Measurements from ENCODE around the gene DCDC1.
A peak's percentile ranks its signal among the peaks of the same experiment; 100 is the strongest.

Gene DCDC1

DNA sequence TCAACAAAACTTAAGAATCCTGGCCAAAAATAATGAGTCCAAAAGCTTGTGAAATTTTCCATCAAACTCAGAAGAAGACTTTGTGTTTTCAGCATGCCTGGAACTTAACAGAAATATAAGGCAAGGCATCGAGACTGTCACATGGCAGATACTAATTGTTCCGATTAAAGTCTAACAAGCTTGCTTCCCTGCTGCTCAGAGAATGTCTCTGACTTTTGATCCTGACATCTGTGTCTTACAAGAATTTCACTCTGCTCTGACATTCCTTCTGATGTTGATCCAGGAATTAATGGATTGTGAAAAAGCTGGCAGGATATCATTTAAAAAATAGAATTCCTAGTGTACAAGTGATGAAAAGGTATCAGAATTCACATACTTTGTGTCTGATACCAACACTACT is 170.2 kb downstream of the DCDC1 start:
- no peak for DNase-seq

DNA sequence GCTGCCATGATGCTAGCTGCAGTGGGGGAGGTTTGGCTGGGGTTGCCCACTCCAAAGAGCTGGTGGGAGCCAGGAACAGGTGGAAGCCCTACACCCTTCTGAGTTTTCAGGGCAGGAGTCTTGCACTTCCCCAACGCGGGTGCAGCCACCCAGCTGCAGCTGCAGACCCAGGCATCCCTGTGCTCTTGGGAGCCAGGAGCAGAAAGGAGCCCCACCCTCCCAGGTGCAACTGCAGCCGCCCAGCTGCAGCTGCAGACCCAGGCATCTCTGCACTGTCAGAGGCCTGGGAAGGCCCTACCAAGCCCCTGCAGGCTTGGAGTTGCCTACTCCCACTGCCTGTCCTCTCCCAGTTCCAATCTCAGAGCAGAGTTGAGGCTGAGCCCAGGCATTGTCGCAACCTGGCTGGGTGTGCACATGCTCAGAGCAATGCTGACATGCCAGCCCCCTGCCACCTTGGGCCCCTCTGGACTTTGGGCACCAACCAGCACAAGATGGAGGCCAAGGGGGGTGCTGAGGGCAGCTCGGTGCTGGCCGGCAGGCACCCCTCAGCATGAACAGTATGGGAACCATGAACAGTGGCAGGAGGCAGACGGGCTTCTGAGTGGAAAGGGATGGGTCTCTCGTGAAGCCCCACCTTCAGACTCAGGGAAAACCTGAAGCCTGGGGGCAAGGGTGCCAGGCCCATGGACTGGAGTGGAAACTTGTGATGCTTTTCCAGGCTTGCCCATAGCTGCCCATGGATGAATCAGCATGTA is 195.4 kb downstream of the DCDC1 start:
- no peak for DNase-seq

GRCh38 chr11:31160504-31161422 is 208.8 kb downstream of the DCDC1 start:
- no peak for DNase-seq

- no peak for DNase-seq
Measured at GRCh38 chr11:31150841-31151240, 218.7 kb downstream of the DCDC1 start.

GRCh38 chr11:31150011-31150410 is 219.5 kb downstream of the DCDC1 start:
- DNase-seq = no peak

DNA sequence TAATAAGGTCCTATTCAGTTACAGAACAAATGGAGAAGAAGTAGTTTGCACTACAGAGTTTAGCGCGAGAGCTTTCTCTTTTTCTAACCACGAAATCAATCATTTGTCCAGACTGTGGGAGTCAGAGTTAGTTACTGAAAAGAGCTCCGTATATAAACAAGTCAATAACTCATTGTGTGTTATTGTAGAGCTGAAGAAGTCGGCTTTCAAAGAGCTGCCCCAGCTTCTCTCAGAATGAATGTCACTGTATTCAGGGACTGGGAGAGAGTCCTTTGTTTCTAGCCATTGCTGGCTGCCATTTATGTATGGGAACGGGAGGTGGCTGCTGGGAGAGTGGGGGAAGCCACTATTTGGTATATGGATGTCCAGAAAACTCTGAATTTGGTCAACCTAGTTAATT is 227.8 kb downstream of the DCDC1 start:
- no peak for DNase-seq

DNA sequence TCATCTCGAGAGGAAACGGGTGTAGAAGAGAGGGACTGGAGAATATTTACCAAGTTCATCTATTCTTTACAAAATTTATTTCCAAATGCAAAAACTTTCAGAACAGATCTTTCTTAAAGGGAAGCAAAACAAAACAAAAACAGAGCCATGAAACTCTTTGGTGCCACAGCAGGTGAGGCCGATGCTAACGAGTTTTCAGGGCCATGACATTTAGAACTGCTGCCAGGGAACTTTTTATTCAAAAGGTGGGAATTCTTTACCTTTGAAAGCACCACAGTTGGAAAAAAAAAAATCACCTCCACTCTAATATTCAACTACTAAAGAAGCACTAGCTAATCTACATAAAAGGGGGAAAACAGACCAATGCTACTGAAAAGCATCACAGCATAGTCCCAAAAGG is 230.1 kb downstream of the DCDC1 start:
- DNase-seq = no peak

- no peak for DNase-seq
Measured at GRCh38 chr11:31132531-31133421, 236.8 kb downstream of the DCDC1 start.

GRCh38 chr11:31131760-31132159 is 237.8 kb downstream of the DCDC1 start:
- DNase-seq = no peak

GRCh38 chr11:31127290-31127689 is 242.2 kb downstream of the DCDC1 start:
- no peak for DNase-seq

GRCh38 chr11:31120428-31120827 is 249.1 kb downstream of the DCDC1 start:
- DNase-seq = no peak

DNA sequence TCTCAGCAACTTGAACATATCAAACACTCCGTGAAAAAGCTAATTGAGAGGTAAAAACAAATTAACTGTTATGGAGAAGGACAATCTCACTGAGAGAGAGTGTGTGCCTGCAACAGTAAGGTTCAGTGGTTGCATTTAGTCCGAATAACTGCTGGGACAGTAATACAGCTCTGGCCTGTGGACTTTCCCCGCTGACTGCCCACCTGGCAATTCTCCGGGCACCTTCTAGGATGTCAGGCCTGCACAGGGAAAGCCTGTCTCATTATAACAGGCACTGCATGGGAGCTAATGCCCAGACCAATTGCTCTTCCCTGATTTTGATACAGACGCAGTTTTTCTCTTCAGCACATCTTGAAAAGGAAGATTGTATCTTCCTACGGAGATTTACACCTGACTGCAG is 251.0 kb downstream of the DCDC1 start:
- DNase-seq = no peak

DNA sequence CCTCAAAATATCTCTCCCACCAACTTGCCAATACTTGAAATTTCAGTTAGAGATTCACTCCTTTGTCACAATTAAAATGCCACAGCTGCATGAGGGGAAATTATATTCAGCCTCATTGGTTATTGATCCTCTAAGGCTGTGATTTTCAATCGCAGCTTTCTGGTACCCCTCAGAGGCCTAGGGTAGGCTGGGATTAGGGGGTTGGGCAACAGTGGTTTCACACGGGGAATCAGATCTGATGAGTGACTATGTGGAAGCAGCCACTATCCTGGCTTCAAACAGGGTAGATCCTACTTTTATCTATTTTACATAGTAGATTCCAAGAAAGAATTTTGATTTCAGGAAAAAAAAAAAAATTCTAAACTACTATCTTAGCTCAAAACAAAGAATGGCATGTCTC is 252.5 kb downstream of the DCDC1 start:
- DNase-seq = no peak

DNA sequence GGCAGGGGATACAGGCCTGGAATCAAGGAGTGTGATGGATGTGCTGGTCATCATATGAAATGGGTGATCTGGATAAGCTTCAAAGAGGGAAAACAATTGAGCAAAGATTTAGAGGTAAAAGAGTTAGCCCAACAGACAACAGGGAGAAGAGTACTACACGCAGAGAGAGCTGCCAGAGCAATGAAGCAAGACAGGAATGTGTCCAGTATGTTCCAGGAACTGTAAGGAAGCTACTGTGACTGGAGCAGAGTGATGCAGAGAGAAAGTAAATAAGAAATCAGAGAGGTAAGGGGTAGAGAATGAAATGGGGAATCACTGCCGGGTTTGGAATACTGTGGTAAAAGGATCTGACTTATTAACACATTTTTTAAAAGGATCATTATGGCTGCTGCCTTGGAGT is 255.1 kb downstream of the DCDC1 start:
- DNase-seq = no peak

- no peak for DNase-seq
Measured at GRCh38 chr11:31110830-31111229, 258.7 kb downstream of the DCDC1 start.

GRCh38 chr11:31109446-31109845 is 260.1 kb downstream of the DCDC1 start:
- no peak for DNase-seq

DNA sequence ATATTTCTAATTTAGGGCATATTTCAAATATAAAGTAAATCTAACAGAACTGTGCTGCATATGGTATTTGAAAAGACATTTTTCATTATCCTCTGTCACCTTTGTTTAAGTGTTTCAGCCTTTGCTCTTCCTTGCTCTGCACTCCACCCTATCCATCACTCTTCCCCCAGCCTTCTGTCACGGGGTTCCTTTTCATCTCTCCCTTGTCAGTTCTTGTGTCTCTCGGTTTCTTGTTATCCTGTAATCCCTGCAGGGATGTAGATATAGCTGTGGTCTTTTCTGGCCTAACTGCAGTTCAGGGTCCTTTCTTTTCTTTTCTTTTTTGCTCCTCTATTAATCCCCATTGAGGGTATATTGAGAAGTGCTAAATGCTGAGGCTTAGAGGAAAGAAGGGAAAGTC is 261.9 kb downstream of the DCDC1 start:
- no peak for DNase-seq

GRCh38 chr11:31106968-31107576 is 262.5 kb downstream of the DCDC1 start:
- peak; percentile 13 for DNase-seq

DNA sequence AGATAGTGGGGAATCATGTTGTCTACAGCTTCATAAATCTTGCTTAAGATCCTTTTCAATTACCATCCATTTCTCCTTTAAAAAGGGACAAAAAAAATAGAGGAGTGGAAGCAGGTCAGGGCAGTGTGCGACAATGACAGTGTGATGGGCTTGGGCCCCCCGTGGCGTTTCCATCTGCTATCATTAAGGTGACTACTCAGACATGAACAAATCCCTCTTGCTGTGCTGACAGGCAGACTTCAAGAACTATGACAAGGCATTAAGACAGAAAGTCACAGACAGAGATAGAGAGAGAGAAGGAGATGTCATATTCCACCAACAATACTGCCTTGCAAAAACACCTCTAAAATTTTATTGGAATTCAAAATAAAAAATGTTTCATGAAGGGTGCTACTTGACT is 263.2 kb downstream of the DCDC1 start:
- no peak for DNase-seq

DNA sequence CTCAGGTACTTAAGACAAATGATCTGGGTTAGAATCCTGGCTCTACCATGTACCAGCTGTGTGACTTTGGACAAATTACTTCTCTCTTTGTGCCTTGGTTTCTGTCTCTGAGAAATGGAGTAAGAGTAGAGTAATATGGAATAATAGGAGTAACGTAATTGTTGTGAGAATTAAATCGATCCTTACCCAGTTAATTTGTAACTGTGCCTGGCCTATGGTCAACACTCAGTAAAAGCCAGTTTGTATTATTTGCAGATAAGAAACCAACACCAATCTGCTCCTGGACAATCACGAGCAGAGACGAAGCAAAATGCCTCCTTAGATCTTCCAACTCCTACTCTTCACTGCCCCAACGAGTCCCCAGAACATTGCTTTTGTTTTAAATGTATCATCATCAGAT is 266.7 kb downstream of the DCDC1 start:
- DNase-seq = no peak

DNA sequence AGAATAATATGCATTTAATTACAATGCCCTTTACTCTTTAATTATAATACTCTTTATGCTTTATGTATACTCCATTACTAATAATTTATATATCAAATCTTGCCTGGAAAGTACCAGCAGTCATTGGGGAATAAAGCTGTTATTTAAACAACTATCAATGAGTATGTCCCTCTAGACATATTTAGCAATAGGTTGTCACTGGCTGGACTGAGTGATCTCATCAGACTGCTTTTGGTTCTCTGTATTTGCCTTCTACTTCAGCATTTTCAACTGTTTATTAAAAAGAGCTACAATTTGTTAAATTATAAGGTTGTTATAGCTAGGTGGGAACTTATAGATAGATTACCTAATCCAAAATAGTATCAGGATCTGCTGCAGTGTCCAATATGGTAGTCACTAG is 267.2 kb downstream of the DCDC1 start:
- DNase-seq = no peak

DNA sequence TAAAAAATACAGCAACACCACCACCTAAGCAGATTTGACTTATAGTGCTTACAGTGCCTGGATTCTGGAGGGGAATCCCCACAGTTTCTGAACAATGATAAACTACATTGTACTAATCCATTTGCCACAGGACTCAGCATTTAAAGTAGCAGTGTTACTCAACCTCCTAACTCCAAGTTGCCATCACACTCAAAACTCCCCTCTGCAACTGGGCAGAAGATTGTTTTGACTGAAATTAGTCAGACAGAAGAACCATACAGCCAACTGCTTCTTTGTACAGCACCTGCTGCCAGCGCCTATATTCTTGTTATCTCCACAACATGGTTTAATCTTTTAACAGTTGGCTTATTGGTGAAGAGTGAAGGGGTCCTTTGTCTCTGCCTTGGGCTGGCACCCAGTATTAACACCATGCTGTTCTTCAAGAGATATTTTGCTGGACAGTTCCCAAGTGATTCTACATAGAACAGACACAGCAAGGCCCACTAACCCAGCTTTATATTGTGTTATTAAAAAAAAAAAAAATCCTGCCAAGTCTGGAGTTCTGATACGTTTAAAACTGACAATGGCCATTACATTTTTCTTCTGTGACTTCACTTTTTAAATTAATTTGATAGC is 273.2 kb downstream of the DCDC1 start:
- no peak for DNase-seq
